IMR-90 (cell line): Measurements from ENCODE around the gene SLC6A16.
"Not testable (repeated sequence)": the region's sequence is repeated elsewhere in the genome, so short reads cannot be mapped to it uniquely, and the experiment has no call there.

Source experiments
- BHLHE40 ChIP-seq: fragments of 150-350 bp; IDR thresholded peaks from 2 replicates; pipeline ENCODE4 v1.6.1; 2016; ENCODE audit warnings: mild to moderate bottlenecking, low read depth, low read length
- CEBPB ChIP-seq: IDR thresholded peaks from 2 replicates; pipeline ENCODE4 v1.6.1; 2012; ENCODE audit warnings: low read depth, low read length, improper control_type of control experiment
- CTCF ChIP-seq: conservative IDR thresholded peaks from 2 replicates; pipeline ENCODE4 v1.5.1; 2012; ENCODE audit warnings: mild to moderate bottlenecking, low read depth, low read length, improper control_type of control experiment
- FOS ChIP-seq: fragments of 150-350 bp; IDR thresholded peaks from 2 replicates; pipeline ENCODE4 v1.6.1; 2016; ENCODE audit warnings: low read depth, low read length
- MAFK ChIP-seq: IDR thresholded peaks from 2 replicates; pipeline ENCODE4 v1.6.1; 2012; ENCODE audit warnings: low read depth, low read length, improper control_type of control experiment
- MXI1 ChIP-seq: IDR thresholded peaks from 2 replicates; pipeline ENCODE4 v1.6.1; 2012; ENCODE audit warnings: low read depth, mild to moderate bottlenecking, low read length, moderate library complexity, borderline replicate concordance
- POLR2A ChIP-seq: IDR thresholded peaks from 2 replicates; pipeline ENCODE4 v1.6.1; 2012; ENCODE audit warnings: mild to moderate bottlenecking, low read depth, low read length
- RAD21 ChIP-seq: IDR thresholded peaks from 2 replicates; pipeline ENCODE4 v1.6.1; 2012; ENCODE audit warnings: low read length, improper control_type of control experiment
- RCOR1 ChIP-seq: IDR thresholded peaks from 2 replicates; pipeline ENCODE4 v1.6.1; 2012; ENCODE audit warnings: mild to moderate bottlenecking, low read length, improper control_type of control experiment; ENCODE audit not compliant: insufficient replicate concordance
- RFX5 ChIP-seq: IDR thresholded peaks from 2 replicates; pipeline ENCODE4 v1.8.0; 2012; ENCODE audit warnings: low read depth, mild to moderate bottlenecking, low read length, moderate library complexity
- SMC3 ChIP-seq: fragments of 150-350 bp; IDR thresholded peaks from 2 replicates; pipeline ENCODE4 v1.6.1; 2016; ENCODE audit warnings: low read depth, mild to moderate bottlenecking, antibody characterized with exemption, low read length, moderate library complexity
- USF2 ChIP-seq: fragments of 150-350 bp; IDR thresholded peaks from 2 replicates; pipeline ENCODE4 v1.6.1; 2017; ENCODE audit warnings: mild to moderate bottlenecking, antibody characterized with exemption, low read length, low read depth
- TF ChIP-seq, protein P1 (sequence below): fragments of 150-350 bp; IDR thresholded peaks from 2 replicates; pipeline ENCODE4 v1.6.1; 2016; ENCODE audit warnings: low read depth, mild to moderate bottlenecking, low read length, moderate library complexity, borderline replicate concordance

- not testable (repeated sequence) for TF ChIP-seq RAD21, CTCF, POLR2A, MAFK, RCOR1, FOS, SMC3, MXI1, CEBPB, BHLHE40, USF2, RFX5
- TF ChIP-seq, protein P1, sequence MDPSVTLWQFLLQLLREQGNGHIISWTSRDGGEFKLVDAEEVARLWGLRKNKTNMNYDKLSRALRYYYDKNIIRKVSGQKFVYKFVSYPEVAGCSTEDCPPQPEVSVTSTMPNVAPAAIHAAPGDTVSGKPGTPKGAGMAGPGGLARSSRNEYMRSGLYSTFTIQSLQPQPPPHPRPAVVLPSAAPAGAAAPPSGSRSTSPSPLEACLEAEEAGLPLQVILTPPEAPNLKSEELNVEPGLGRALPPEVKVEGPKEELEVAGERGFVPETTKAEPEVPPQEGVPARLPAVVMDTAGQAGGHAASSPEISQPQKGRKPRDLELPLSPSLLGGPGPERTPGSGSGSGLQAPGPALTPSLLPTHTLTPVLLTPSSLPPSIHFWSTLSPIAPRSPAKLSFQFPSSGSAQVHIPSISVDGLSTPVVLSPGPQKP, result not testable (repeated sequence)
Observed at GRCh38 chr19:49288205-49288604, 36.8 kb downstream of the SLC6A16 start.
